ENCODE measurements around the gene TCF12. TPM values are rescaled to one million over a fixed set of nuclear protein-coding genes. Genes with fewer than 3 reads are reported as not detected.

Gene TCF12
- total and polyA plus RNA-seq, 2 of the 8 experiments (the other 6 are each of a cell fraction or from before 2014, with no cell fraction given): 85.8 to 101 TPM

GRCh38 chr15:57053470-57053869, 135.0 kb downstream of the TCF12 start:
- Histone ChIP-seq H4K91ac (replicated peaks; ENCODE audit: insufficient read length, low read length) (no peak overlapping the region), H3K23me2 (ENCODE audit: low read depth, low read length) (no peaks in the 10 kb centered on the region), H2AFZ (ENCODE audit: low read length) (no peak overlapping the region), H4K20me1 (replicated peaks in 1 of 2; ENCODE audit: control insufficient read depth in 1 of 2, insufficient read depth in 2 of 2, low read length in 2 of 2) (peaks cover 1 to 8% of the 10 kb centered on the region in 2 experiments), H2BK20ac (ENCODE audit: low read length) (no peak overlapping the region), H3K56ac (replicated peaks; ENCODE audit: insufficient read length, low read depth, low read length) (no peak overlapping the region), H3K4ac (replicated peaks; ENCODE audit: insufficient read length, low read depth, low read length) (no peak overlapping the region), H3K27ac (ENCODE audit: low read depth, low read length) (no peak overlapping the region), H4K8ac (ENCODE audit: extremely low read depth, insufficient read depth, low read length) (no peak overlapping the region), H2AK5ac (ENCODE audit: low read depth, low read length) (no peak overlapping the region), H3K4me2 (ENCODE audit: insufficient read depth in 1 of 2, low read depth in 2 of 2, low read length in 2 of 2) (no peak overlapping the region), H2BK5ac (ENCODE audit: low read depth, low read length) (no peak overlapping the region), H3K79me1 (ENCODE audit: low read depth, low read length) (peaks cover 2% of the 10 kb centered on the region), H3K23ac (ENCODE audit: insufficient read length) (no peak overlapping the region), H3K9ac (replicated peaks in 1 of 4; ENCODE audit: extremely low read depth in 1 of 4, low read depth in 3 of 4, low read length in 3 of 4) (no peak overlapping the region), H3K27me3 (replicated peaks in 1 of 4; ENCODE audit: control insufficient read depth in 3 of 4, extremely low read depth in 1 of 4, insufficient read depth in 3 of 4, low read length in 3 of 4) (no peaks in the 10 kb centered on the region), H3K79me2 (ENCODE audit: control insufficient read depth in 1 of 2, insufficient read depth in 2 of 2, low read length in 2 of 2) (peaks cover 0 to 97% of the 10 kb centered on the region in 2 experiments; a peak in 3 of 4 replicates), H2BK12ac (ENCODE audit: low read depth, low read length) (no peak overlapping the region), H3K36me3 (ENCODE audit: control insufficient read depth in 2 of 4, insufficient read depth in 4 of 4, low read length in 3 of 4) (no peaks in the 10 kb centered on the region), H3K4me1 (replicated peaks in 1 of 4; ENCODE audit: control insufficient read depth in 3 of 4, insufficient read depth in 4 of 4, low read length in 3 of 4) (peaks cover 1 to 6% (median 3%) of the 10 kb centered on the region in 4 experiments; a peak in 4 of 7 replicates), H2BK15ac (ENCODE audit: low read length) (no peak overlapping the region), H3K9me3 (ENCODE audit: insufficient read depth in 2 of 2, low read depth in 1 of 2, low read length in 1 of 2) (no peaks in the 10 kb centered on the region), H3K14ac (ENCODE audit: insufficient read length) (no peak overlapping the region), H2BK120ac (replicated peaks; ENCODE audit: low read depth, low read length) (no peak overlapping the region), H4K5ac (ENCODE audit: insufficient read length, low read depth, low read length) (no peak overlapping the region), H3K18ac (ENCODE audit: extremely low read depth, low read length) (no peak overlapping the region), H3K4me3 (ENCODE audit: extremely low read depth in 1 of 4, insufficient read depth in 2 of 4, low read depth in 3 of 4, low read length in 4 of 4) (no peak overlapping the region)
- POLR2A ChIA-PET (ENCODE audit: partially characterized antibody): interaction anchor here (0.9 kb wide), 1 partner anchor 13 kb away, joined by 4 read pairs; no protein-coding TSS in a partner anchor
- FAIRE-seq (no peak), DNase-seq (ENCODE audit: low read depth in 1 of 2, low spot score in 2 of 2) (no peak)
- WGBS, 2 experiments (ENCODE audit: extremely low coverage in 1 of 2, insufficient coverage in 1 of 2, insufficient read length in 1 of 2, insufficient replicate concordance in 2 of 2, low coverage in 1 of 2, low lambda C conversion rate in 2 of 2, missing lambda C conversion rate in 1 of 2): 87% methylated on average over 4 of the region's 4 CpGs; no CpG with 5 or more reads in 1 of the 2 experiments
- CTCF ChIA-PET (ENCODE audit: partially characterized antibody): interaction anchor here (0.6 to 0.7 kb wide), 2 partner anchors 36 to 559 kb away, joined by 3 to 5 read pairs; no protein-coding TSS in a partner anchor
- TF ChIP-seq CHD2 (IDR thresholded peaks at IDR 0.05; ENCODE audit: low read length): no peak
- TF ChIP-seq MAFK (IDR thresholded peaks at IDR 0.05; ENCODE audit: low read depth, low read length): no peak
- no peak for TF ChIP-seq ASH2L (IDR thresholded peaks at IDR 0.05; ENCODE audit: low read length)
- TF ChIP-seq, protein P1, sequence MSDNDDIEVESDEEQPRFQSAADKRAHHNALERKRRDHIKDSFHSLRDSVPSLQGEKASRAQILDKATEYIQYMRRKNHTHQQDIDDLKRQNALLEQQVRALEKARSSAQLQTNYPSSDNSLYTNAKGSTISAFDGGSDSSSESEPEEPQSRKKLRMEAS (IDR thresholded peaks at IDR 0.05): no peak
- no peak for TF ChIP-seq NRF1 (IDR thresholded peaks at IDR 0.05; ENCODE audit: low read depth, low read length)
- TF ChIP-seq SRF (IDR thresholded peaks at IDR 0.05; ENCODE audit: low read depth, low read length): no peak
- no peak for TF ChIP-seq YY1 (IDR thresholded peaks at IDR 0.05; ENCODE audit: low read depth, low read length)
- TF ChIP-seq ATF3 (IDR thresholded peaks at IDR 0.05; ENCODE audit: insufficient read depth, low read depth, low read length): no peak
- TF ChIP-seq POU5F1 (IDR thresholded peaks at IDR 0.05; ENCODE audit: low read depth, low read length): no peak
- no peak for TF ChIP-seq TAF1 (IDR thresholded peaks at IDR 0.05; ENCODE audit: low read depth, low read length)
- TF ChIP-seq CHD1 (IDR thresholded peaks at IDR 0.05; ENCODE audit: low read depth, low read length): no peak
- no peak for TF ChIP-seq BRCA1 (IDR thresholded peaks at IDR 0.05; ENCODE audit: low read depth, low read length)
- TF ChIP-seq RFX5 (IDR thresholded peaks at IDR 0.05; ENCODE audit: borderline replicate concordance, low read depth, low read length): no peak
- TF ChIP-seq SIN3A (conservative IDR thresholded peaks at IDR 0.05 in 1 of 2, IDR thresholded peaks at IDR 0.05 in 1 of 2; ENCODE audit: low read depth in 1 of 2, low read length in 2 of 2): no peak
